ENCODE results near the gene DOCK10.

Gene DOCK10

GRCh38 chr2:224970311-224970710 lies 72.0 kb downstream of the DOCK10 start:
- H3K9me3 Mint-ChIP-seq, result no peaks in the 10 kb centered on the region
- H3K36me3 Mint-ChIP-seq (ENCODE audit: low read depth), result no peaks in the 10 kb centered on the region
- no peak overlapping the region for H3K27ac Mint-ChIP-seq
- H3K4me1 Mint-ChIP-seq, result no peaks in the 10 kb centered on the region
- peaks cover 5% of the 10 kb centered on the region for H3K27me3 Mint-ChIP-seq (ENCODE audit: low read depth, poor library complexity)
- TF ChIP-seq, protein P1, sequence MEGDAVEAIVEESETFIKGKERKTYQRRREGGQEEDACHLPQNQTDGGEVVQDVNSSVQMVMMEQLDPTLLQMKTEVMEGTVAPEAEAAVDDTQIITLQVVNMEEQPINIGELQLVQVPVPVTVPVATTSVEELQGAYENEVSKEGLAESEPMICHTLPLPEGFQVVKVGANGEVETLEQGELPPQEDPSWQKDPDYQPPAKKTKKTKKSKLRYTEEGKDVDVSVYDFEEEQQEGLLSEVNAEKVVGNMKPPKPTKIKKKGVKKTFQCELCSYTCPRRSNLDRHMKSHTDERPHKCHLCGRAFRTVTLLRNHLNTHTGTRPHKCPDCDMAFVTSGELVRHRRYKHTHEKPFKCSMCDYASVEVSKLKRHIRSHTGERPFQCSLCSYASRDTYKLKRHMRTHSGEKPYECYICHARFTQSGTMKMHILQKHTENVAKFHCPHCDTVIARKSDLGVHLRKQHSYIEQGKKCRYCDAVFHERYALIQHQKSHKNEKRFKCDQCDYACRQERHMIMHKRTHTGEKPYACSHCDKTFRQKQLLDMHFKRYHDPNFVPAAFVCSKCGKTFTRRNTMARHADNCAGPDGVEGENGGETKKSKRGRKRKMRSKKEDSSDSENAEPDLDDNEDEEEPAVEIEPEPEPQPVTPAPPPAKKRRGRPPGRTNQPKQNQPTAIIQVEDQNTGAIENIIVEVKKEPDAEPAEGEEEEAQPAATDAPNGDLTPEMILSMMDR (IDR thresholded peaks at IDR 0.05), result no peak
- no peak overlapping the region for H3K4me3 Mint-ChIP-seq
- no peak for DNase-seq

GRCh38 chr2:224969633-224970260 lies 72.5 kb downstream of the DOCK10 start:
- no peak overlapping the region for H3K27ac Mint-ChIP-seq

GRCh38 chr2:224969095-224969494 lies 73.2 kb downstream of the DOCK10 start:
- TF ChIP-seq, protein P1 (IDR thresholded peaks at IDR 0.05), result no peak
- H3K4me3 Mint-ChIP-seq, result no peak overlapping the region
- H3K27me3 Mint-ChIP-seq (ENCODE audit: low read depth, poor library complexity), result peaks cover 9% of the 10 kb centered on the region
- no peak for DNase-seq
- no peaks in the 10 kb centered on the region for H3K4me1 Mint-ChIP-seq
- no peaks in the 10 kb centered on the region for H3K36me3 Mint-ChIP-seq (ENCODE audit: low read depth)
- no peak overlapping the region for H3K27ac Mint-ChIP-seq
- H3K9me3 Mint-ChIP-seq, result no peaks in the 10 kb centered on the region

More at GRCh38 chr2:224969633-224970260, 72.5 kb downstream of the DOCK10 start:
- Mint-ChIP-seq H3K27me3 (ENCODE audit: low read depth, poor library complexity) (peaks cover 5% of the 10 kb centered on the region), H3K4me1 (no peaks in the 10 kb centered on the region), H3K36me3 (ENCODE audit: low read depth) (no peaks in the 10 kb centered on the region), H3K4me3 (no peak overlapping the region), H3K9me3 (no peaks in the 10 kb centered on the region)
- TF ChIP-seq, protein P1 (IDR thresholded peaks at IDR 0.05), result no peak
- no peak for DNase-seq

DNA sequence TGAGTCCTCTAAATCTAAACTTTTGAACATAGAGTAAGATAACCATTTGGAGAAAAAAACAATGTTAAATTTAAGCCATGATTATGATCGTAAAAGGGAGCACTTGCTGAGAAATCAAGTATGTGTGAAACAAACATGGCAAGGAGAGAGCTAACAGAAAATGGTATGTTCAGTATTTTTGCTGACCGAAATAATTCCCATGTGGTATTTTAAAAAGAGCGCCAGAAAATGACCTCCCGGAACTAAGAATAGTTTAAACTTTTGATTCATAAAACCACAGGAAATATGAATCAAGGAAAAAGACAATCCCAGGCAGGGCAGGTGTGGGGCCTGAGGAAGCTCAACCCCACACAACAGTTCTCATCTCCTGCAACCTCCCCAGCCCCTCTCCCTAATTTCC lies 74.2 kb downstream of the DOCK10 start:
- DNase-seq, result no peak
- Mint-ChIP-seq H3K27ac (no peak overlapping the region), H3K4me1 (no peaks in the 10 kb centered on the region), H3K27me3 (ENCODE audit: low read depth, poor library complexity) (peaks cover 8% of the 10 kb centered on the region), H3K9me3 (no peaks in the 10 kb centered on the region), H3K36me3 (ENCODE audit: low read depth) (no peaks in the 10 kb centered on the region), H3K4me3 (no peak overlapping the region)
- TF ChIP-seq, protein P1 (IDR thresholded peaks at IDR 0.05), result no peak

DNA sequence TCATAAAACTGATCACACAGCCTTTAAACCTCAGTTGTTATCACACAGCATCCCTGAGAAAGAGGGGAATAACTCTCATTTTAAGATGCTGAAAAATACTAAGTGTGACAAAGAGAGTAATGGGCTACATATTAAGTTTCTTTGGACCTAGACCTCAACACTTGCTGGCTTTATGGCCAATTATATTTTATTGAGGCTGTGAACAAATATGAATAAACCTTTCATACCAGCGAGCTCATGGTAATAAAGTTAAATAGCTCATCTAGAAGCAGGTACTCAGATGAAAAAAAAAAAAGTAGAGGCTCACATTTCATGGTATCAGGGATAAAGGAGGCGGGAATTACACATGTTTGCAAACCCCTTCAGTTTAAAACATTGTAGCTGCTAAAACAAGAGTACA lies 75.7 kb downstream of the DOCK10 start:
- Mint-ChIP-seq H3K9me3 (no peaks in the 10 kb centered on the region), H3K27me3 (ENCODE audit: low read depth, poor library complexity) (peaks cover 9% of the 10 kb centered on the region), H3K36me3 (ENCODE audit: low read depth) (no peaks in the 10 kb centered on the region), H3K27ac (no peak overlapping the region), H3K4me3 (no peak overlapping the region), H3K4me1 (no peaks in the 10 kb centered on the region)
- TF ChIP-seq, protein P1 (IDR thresholded peaks at IDR 0.05), result no peak
- DNase-seq, result no peak

DNA sequence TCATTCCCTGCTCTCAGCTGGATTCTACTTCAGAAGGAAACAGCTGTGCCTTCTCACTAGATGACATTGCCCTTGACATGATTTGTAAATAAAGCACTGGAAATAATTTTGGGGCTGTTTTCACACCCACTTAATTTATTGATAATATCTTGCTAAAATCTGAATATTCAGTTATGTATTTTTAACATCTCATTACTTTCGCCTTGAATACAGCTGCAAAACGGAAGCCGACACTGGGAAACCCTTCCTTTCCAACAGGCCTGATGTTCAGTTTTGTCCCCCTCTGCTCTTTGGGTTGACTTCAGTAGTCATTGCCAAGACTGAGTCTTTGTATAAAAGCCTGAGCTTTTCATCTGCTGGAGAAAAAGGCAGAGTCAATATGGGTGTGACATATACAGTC lies 82.7 kb downstream of the DOCK10 start:
- TF ChIP-seq, protein P1 (IDR thresholded peaks at IDR 0.05), result no peak
- peaks cover 12% of the 10 kb centered on the region for H3K27me3 Mint-ChIP-seq (ENCODE audit: low read depth, poor library complexity)
- H3K9me3 Mint-ChIP-seq, result no peaks in the 10 kb centered on the region
- no peak for DNase-seq
- no peak overlapping the region for H3K4me3 Mint-ChIP-seq
- no peaks in the 10 kb centered on the region for H3K36me3 Mint-ChIP-seq (ENCODE audit: low read depth)
- H3K4me1 Mint-ChIP-seq, result no peaks in the 10 kb centered on the region
- no peak overlapping the region for H3K27ac Mint-ChIP-seq

Measured in nephron progenitor cell (in vitro differentiated cells).